H1 (cell line): ENCODE data around the gene GNB1L. TPM values are rescaled to one million over a fixed set of nuclear protein-coding genes. Genes with fewer than 3 reads are reported as not detected.

Experiments used
- CTCF ChIA-PET: fragments of 300-600 bp; sonication (Branson Sonifier 250); formaldehyde crosslinking; loops from one replicate; lab custom pipeline; 2021; ENCODE audit not compliant: partially characterized antibody; lab: Charles Lee
- POLR2A ChIA-PET: fragments of 300-600 bp; sonication (Branson Sonifier 250); formaldehyde crosslinking; loops from one replicate; lab custom pipeline; 2021; ENCODE audit warnings: inconsistent platforms; ENCODE audit not compliant: partially characterized antibody; lab: Charles Lee
- DNase-seq, 2 experiments: peaks; one replicate each; pipeline versions ENCODE4 v3.0.0 to v3.0.0-alpha.2; 2010 to 2022; ENCODE audit warnings: low spot score in 2 of 2, low read depth in 1 of 2, mixed read lengths in 1 of 2
- FAIRE-seq: peaks from 2 replicates; lab custom pipeline; 2011; peaks lifted over from hg19 to GRCh38; lab: Jason Lieb, UNC
- H2AFZ ChIP-seq: 2 replicates; pipeline ENCODE4 v1.8.1; 2012; ENCODE audit warnings: low read length, inconsistent platforms
- H2AK5ac ChIP-seq: 2 replicates; pipeline ENCODE4 v1.6.1; 2013; ENCODE audit warnings: low read depth, low read length
- H2BK120ac ChIP-seq: replicated peaks from 2 replicates; pipeline ENCODE3; 2013; ENCODE audit warnings: low read depth, low read length, inconsistent platforms
- H2BK12ac ChIP-seq: 2 replicates; pipeline ENCODE4 v1.6.1; 2013; ENCODE audit warnings: low read depth, low read length
- H2BK15ac ChIP-seq: 2 replicates; pipeline ENCODE4 v1.6.1; 2013; ENCODE audit warnings: low read length
- H2BK20ac ChIP-seq: 2 replicates; pipeline ENCODE4 v1.6.1; 2013; ENCODE audit warnings: low read length
- H2BK5ac ChIP-seq: 2 replicates; pipeline ENCODE4 v1.6.1; 2013; ENCODE audit warnings: low read depth, low read length
- H3K14ac ChIP-seq: 2 replicates; pipeline ENCODE4 v1.6.1; 2013; ENCODE audit warnings: inconsistent platforms; ENCODE audit not compliant: insufficient read length
- H3K18ac ChIP-seq: 2 replicates; pipeline ENCODE4 v1.6.1; 2013; ENCODE audit warnings: low read length; ENCODE audit errors: extremely low read depth
- H3K23ac ChIP-seq: 2 replicates; pipeline ENCODE4 v1.6.1; 2013; ENCODE audit warnings: inconsistent platforms; ENCODE audit not compliant: insufficient read length
- H3K23me2 ChIP-seq: 2 replicates; pipeline ENCODE4 v1.6.1; 2013; ENCODE audit warnings: low read depth, low read length
- H3K27ac ChIP-seq: 2 replicates; pipeline ENCODE4 v1.6.1; 2011; ENCODE audit warnings: low read depth, low read length, inconsistent platforms
- H3K27me3 ChIP-seq, 4 experiments: replicated peaks in 1 of 4; 1 replicate in 1 of 4; 2 replicates in 3 of 4; pipeline versions ENCODE4 v1.6.1 to v1.8.1; 2011 to 2013; ENCODE audit warnings: low read length in 3 of 4, mild to moderate bottlenecking in 3 of 4, inconsistent platforms in 2 of 4, mixed read lengths in 2 of 4, moderate library complexity in 1 of 4; ENCODE audit not compliant: control insufficient read depth in 3 of 4, insufficient read depth in 3 of 4; ENCODE audit errors: extremely low read depth in 1 of 4
- H3K36me3 ChIP-seq, 4 experiments: 2 replicates each; pipeline versions ENCODE4 v1.6.1 to v1.8.1; 2011 to 2013; ENCODE audit warnings: mild to moderate bottlenecking in 4 of 4, low read length in 3 of 4, moderate library complexity in 2 of 4, control low read depth in 1 of 4, inconsistent platforms in 1 of 4; ENCODE audit not compliant: insufficient read depth in 4 of 4, control insufficient read depth in 2 of 4
- H3K4ac ChIP-seq: replicated peaks from 2 replicates; pipeline ENCODE3; 2013; ENCODE audit warnings: low read length, low read depth, mixed read lengths, inconsistent platforms; ENCODE audit not compliant: insufficient read length
- H3K4me1 ChIP-seq, 4 experiments: replicated peaks in 1 of 4; 1 replicate in 1 of 4; 2 replicates in 3 of 4; pipeline versions ENCODE4 v1.6.1 to v1.8.1; 2011 to 2013; ENCODE audit warnings: low read length in 3 of 4, inconsistent platforms in 2 of 4, mixed read lengths in 1 of 4; ENCODE audit not compliant: insufficient read depth in 4 of 4, control insufficient read depth in 3 of 4
- H3K4me2 ChIP-seq, 2 experiments: 2 replicates each; pipeline versions ENCODE4 v1.6.1 to v1.8.1; 2011 to 2013; ENCODE audit warnings: low read depth in 2 of 2, low read length in 2 of 2, control low read depth in 1 of 2, inconsistent platforms in 1 of 2, mild to moderate bottlenecking in 1 of 2; ENCODE audit not compliant: insufficient read depth in 1 of 2
- H3K4me3 ChIP-seq, 4 experiments: fragments of 200-600, 300-600 bp in 1 of 4; sonication (generic), shearing (Covaris generic), sonication (Bioruptor Twin) in 1 of 4; 2 replicates each; pipeline versions ENCODE4 v1.5.1 to v1.8.1; 2011 to 2016; ENCODE audit warnings: low read length in 4 of 4, low read depth in 3 of 4, control low read depth in 2 of 4, inconsistent platforms in 2 of 4, mild to moderate bottlenecking in 2 of 4, mixed read lengths in 1 of 4, moderate library complexity in 1 of 4; ENCODE audit not compliant: insufficient read depth in 2 of 4; ENCODE audit errors: extremely low read depth in 1 of 4
- H3K56ac ChIP-seq: replicated peaks from 2 replicates; pipeline ENCODE3; 2013; ENCODE audit warnings: low read depth, mild to moderate bottlenecking, mixed read lengths, low read length, inconsistent platforms; ENCODE audit not compliant: insufficient read length
- H3K79me1 ChIP-seq: 2 replicates; pipeline ENCODE4 v1.6.1; 2013; ENCODE audit warnings: low read depth, low read length, control low read depth
- H3K79me2 ChIP-seq, 2 experiments: 2 replicates each; pipeline versions ENCODE4 v1.6.1 to v1.8.1; 2012 to 2013; ENCODE audit warnings: low read length in 2 of 2, mild to moderate bottlenecking in 2 of 2, inconsistent platforms in 1 of 2; ENCODE audit not compliant: insufficient read depth in 2 of 2, control insufficient read depth in 1 of 2
- H3K9ac ChIP-seq, 4 experiments: replicated peaks in 1 of 4; 1 replicate in 1 of 4; 2 replicates in 3 of 4; pipeline versions ENCODE4 v1.6.1 to v1.8.1; 2011 to 2013; ENCODE audit warnings: low read depth in 3 of 4, low read length in 3 of 4, control low read depth in 2 of 4, mild to moderate bottlenecking in 2 of 4, moderate library complexity in 2 of 4, inconsistent platforms in 1 of 4; ENCODE audit errors: extremely low read depth in 1 of 4
- H3K9me3 ChIP-seq, 2 experiments: 2 replicates each; pipeline versions ENCODE4 v1.6.1 to v1.8.1; 2012 to 2013; ENCODE audit warnings: mild to moderate bottlenecking in 2 of 2, moderate library complexity in 2 of 2, control low read depth in 1 of 2, inconsistent platforms in 1 of 2, low read depth in 1 of 2, low read length in 1 of 2, mixed read lengths in 1 of 2; ENCODE audit not compliant: insufficient read depth in 2 of 2
- H4K20me1 ChIP-seq, 2 experiments: replicated peaks in 1 of 2; 2 replicates each; pipeline versions ENCODE3 to v1.8.1; 2011 to 2013; ENCODE audit warnings: inconsistent platforms in 2 of 2, low read length in 2 of 2, mild to moderate bottlenecking in 1 of 2; ENCODE audit not compliant: insufficient read depth in 2 of 2, control insufficient read depth in 1 of 2
- H4K5ac ChIP-seq: 2 replicates; pipeline ENCODE4 v1.6.1; 2013; ENCODE audit warnings: low read length, low read depth, mixed read lengths, inconsistent platforms; ENCODE audit not compliant: insufficient read length
- H4K8ac ChIP-seq: 2 replicates; pipeline ENCODE4 v1.8.0; 2013; ENCODE audit warnings: mild to moderate bottlenecking, moderate library complexity, low read length, inconsistent platforms; ENCODE audit not compliant: insufficient read depth; ENCODE audit errors: extremely low read depth
- H4K91ac ChIP-seq: replicated peaks from 2 replicates; pipeline ENCODE3; 2013; ENCODE audit warnings: low read length, mixed read lengths, inconsistent platforms; ENCODE audit not compliant: insufficient read length
- ASH2L ChIP-seq: fragments of 200-600, 300-600 bp; sonication (generic); IDR thresholded peaks from one replicate; pipeline ENCODE4 v1.7.1; 2017; ENCODE audit warnings: low read length
- BCL11A ChIP-seq, 2 experiments: IDR thresholded peaks; one replicate each; pipeline ENCODE4 v1.6.1; 2011; ENCODE audit warnings: low read depth in 2 of 2, low read length in 2 of 2, mild to moderate bottlenecking in 2 of 2
- GTF2F1 ChIP-seq: IDR thresholded peaks from 2 replicates; pipeline ENCODE4 v1.6.1; 2012; ENCODE audit warnings: low read depth, low read length, improper control_type of control experiment, borderline replicate concordance
- HDAC6 ChIP-seq: IDR thresholded peaks from one replicate; pipeline ENCODE4 v1.7.1; 2012; ENCODE audit warnings: low read depth, mild to moderate bottlenecking, inconsistent platforms, low read length, moderate library complexity
- JUND ChIP-seq: IDR thresholded peaks from 2 replicates; pipeline ENCODE4 v1.6.1; 2011; ENCODE audit warnings: mild to moderate bottlenecking, improper control_type of control experiment, low read length
- KDM1A ChIP-seq: fragments of 200-600, 300-600 bp; sonication (generic); IDR thresholded peaks from 2 replicates; pipeline ENCODE4 v1.7.1; 2016; ENCODE audit warnings: mild to moderate bottlenecking, low read length, borderline replicate concordance
- MAFK ChIP-seq: IDR thresholded peaks from 2 replicates; pipeline ENCODE4 v1.6.1; 2012; ENCODE audit warnings: low read depth, mild to moderate bottlenecking, improper control_type of control experiment, low read length
- NRF1 ChIP-seq: IDR thresholded peaks from 2 replicates; pipeline ENCODE4 v1.6.1; 2011; ENCODE audit warnings: mild to moderate bottlenecking, low read depth, low read length, improper control_type of control experiment
- POLR2A ChIP-seq, 2 experiments: IDR thresholded peaks; 1 replicate in 1 of 2; 2 replicates in 1 of 2; pipeline ENCODE4 v1.6.1; 2011; ENCODE audit warnings: low read depth in 2 of 2, low read length in 2 of 2, mild to moderate bottlenecking in 2 of 2; ENCODE audit errors: control extremely low read depth in 1 of 2
- POLR2AphosphoS5 ChIP-seq: IDR thresholded peaks from 2 replicates; pipeline ENCODE4 v1.6.1; 2011; ENCODE audit warnings: low read depth, low read length
- POU5F1 ChIP-seq: IDR thresholded peaks from 2 replicates; pipeline ENCODE4 v1.6.1; 2011; ENCODE audit warnings: low read depth, mild to moderate bottlenecking, low read length, moderate library complexity
- RFX5 ChIP-seq: IDR thresholded peaks from 2 replicates; pipeline ENCODE4 v1.6.1; 2011; ENCODE audit warnings: low read depth, low read length, improper control_type of control experiment, borderline replicate concordance
- SAP30 ChIP-seq: fragments of 300-600 bp; sonication (generic); IDR thresholded peaks from 2 replicates; pipeline ENCODE4 v1.7.1; 2012; ENCODE audit warnings: low read length, moderate library complexity, mild to moderate bottlenecking, inconsistent platforms; ENCODE audit not compliant: insufficient read depth, insufficient replicate concordance
- SIRT6 ChIP-seq: IDR thresholded peaks from one replicate; pipeline ENCODE4 v1.7.1; 2012; ENCODE audit warnings: low read length, inconsistent platforms
- TCF12 ChIP-seq: IDR thresholded peaks from 2 replicates; pipeline ENCODE4 v1.6.1; 2011; ENCODE audit warnings: low read depth, mild to moderate bottlenecking, low read length
- whole genome bisulfite sequencing, 2 experiments: shearing (Covaris generic) in 1 of 2; methylation state at CpG; one replicate each; pipeline versions ENCODE4 v1.1.6 to v1.1.7; 2013 to 2015; ENCODE audit warnings: low lambda C conversion rate in 2 of 2, mixed read lengths in 2 of 2, inconsistent platforms in 1 of 2, low coverage in 1 of 2, missing lambda C conversion rate in 1 of 2; ENCODE audit not compliant: insufficient replicate concordance in 2 of 2, insufficient coverage in 1 of 2, insufficient read length in 1 of 2; ENCODE audit errors: extremely low coverage in 1 of 2, missing lambda C conversion rate in 1 of 2; 5-methylcytosine and 5-hydroxymethylcytosine counted together
- polyA plus RNA-seq, 7 experiments: library from polyadenylated mRNA; depleted of rRNA in 3 of 7; stranded (reverse) in 5 of 7; unstranded in 2 of 7; fragments of >200 nt in 5 of 7; fragments of 200-250 nt in 2 of 7; gene quantifications; 1 replicate in 5 of 7; 2 replicates in 1 of 7; 4 replicates in 1 of 7; pipeline versions ENCODE4 v1.2.1 to v1.2.3, GENCODE V29; 2011 to 2013; ENCODE audit warnings: missing spikeins in 2 of 7, mixed read lengths in 2 of 7
- total RNA-seq: library from RNA; stranded (reverse); fragmentation: NEBNext Ultra II Directional; extraction: Animal tissue kit (Norgen Biotek cat#: 25700); gene quantifications from 2 replicates; pipeline ENCODE4 v1.2.1, GENCODE V29; 2021
- TF ChIP-seq, protein P1 (sequence below): IDR thresholded peaks from 2 replicates; pipeline ENCODE4 v1.6.1; 2012; ENCODE audit warnings: inconsistent platforms

Gene GNB1L
- total and polyA plus RNA-seq, 2 of the 8 experiments (the other 6 are each of a cell fraction or from before 2014, with no cell fraction given), result 14.0 to 15.6 TPM

DNA sequence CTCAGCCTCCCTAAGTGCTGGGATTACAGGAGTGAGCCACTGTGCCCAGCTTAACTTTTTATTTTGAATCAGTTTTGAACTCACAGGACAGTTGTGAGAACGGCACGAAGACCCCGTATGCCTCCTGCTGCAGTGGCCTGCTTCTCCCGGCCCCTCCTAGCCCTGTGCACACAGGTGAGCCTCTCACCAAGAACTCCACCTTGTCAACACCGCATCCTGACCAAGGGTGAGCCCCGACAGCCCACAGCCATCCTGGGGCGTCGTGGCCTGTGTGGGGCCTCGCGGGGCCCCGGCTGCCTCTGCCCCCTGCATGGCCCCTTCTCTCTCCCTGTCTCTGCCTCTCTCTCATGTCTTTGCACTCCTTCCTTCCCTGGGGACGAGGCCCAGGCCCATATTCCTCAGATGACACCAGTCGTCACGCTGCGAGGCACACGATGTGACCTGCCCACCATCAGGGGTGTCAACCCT, 38.8 kb downstream of the GNB1L start:
- H2BK20ac ChIP-seq, result no peak overlapping the region
- POLR2A ChIA-PET, result no interaction called here
- no peak for TF ChIP-seq SAP30
- TF ChIP-seq NRF1, result no peak
- TF ChIP-seq RFX5, result no peak
- TF ChIP-seq HDAC6, result no peak
- no peak for TF ChIP-seq SIRT6
- TF ChIP-seq POLR2AphosphoS5, result no peak
- TF ChIP-seq GTF2F1, result no peak
- no peak for TF ChIP-seq ASH2L
- TF ChIP-seq BCL11A (IDR thresholded peaks at IDR 0.05; ENCODE audit: low read depth in 2 of 2, low read length in 2 of 2), result no peak
- no peak for TF ChIP-seq TCF12
- TF ChIP-seq, protein P1, sequence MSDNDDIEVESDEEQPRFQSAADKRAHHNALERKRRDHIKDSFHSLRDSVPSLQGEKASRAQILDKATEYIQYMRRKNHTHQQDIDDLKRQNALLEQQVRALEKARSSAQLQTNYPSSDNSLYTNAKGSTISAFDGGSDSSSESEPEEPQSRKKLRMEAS, result no peak
- no peak for TF ChIP-seq KDM1A
- no peak for TF ChIP-seq MAFK
- TF ChIP-seq JUND, result no peak
- no peak for TF ChIP-seq POU5F1
- no peak for TF ChIP-seq POLR2A (IDR thresholded peaks at IDR 0.05; ENCODE audit: control extremely low read depth in 1 of 2, low read depth in 2 of 2, low read length in 2 of 2)

More for the DNA sequence above, 38.8 kb downstream of the GNB1L start:
- Histone ChIP-seq H3K14ac (no peak overlapping the region), H2AK5ac (no peak overlapping the region), H4K20me1 (peaks cover 6 to 8% of the 10 kb centered on the region in 2 experiments), H3K23me2 (peaks cover 2% of the 10 kb centered on the region; the same call in 1 of the 2 replicates), H3K36me3 (no peaks in the 10 kb centered on the region), H3K56ac (no peak overlapping the region), H2BK120ac (no peak overlapping the region), H2BK15ac (no peak overlapping the region), H2AFZ (no peak overlapping the region), H2BK12ac (no peak overlapping the region), H3K4me1 (peaks cover 0 to under 1% (median 0%) of the 10 kb centered on the region in 4 experiments; a peak in 1 of 7 replicates), H2BK5ac (no peak overlapping the region), H3K4me3 (no peak overlapping the region), H3K27ac (no peak overlapping the region), H4K5ac (no peak overlapping the region), H3K23ac (no peak overlapping the region), H3K9ac (no peak overlapping the region), H3K27me3 (no peaks in the 10 kb centered on the region), H4K8ac (no peak overlapping the region), H3K9me3 (no peaks in the 10 kb centered on the region), H4K91ac (no peak overlapping the region), H3K79me2 (no peaks in the 10 kb centered on the region), H3K4ac (no peak overlapping the region), H3K79me1 (no peaks in the 10 kb centered on the region), H3K18ac (no peak overlapping the region), H3K4me2 (no peak overlapping the region)
- CTCF ChIA-PET, result interaction anchor here (1.0 kb wide), 1 partner anchor 67 kb away, joined by 4 read pairs; no protein-coding TSS in a partner anchor
- FAIRE-seq (no peak), DNase-seq (peak in 1 of 2 experiments; percentile 35)
- WGBS, 2 experiments, result 98% methylated on average over 16 of the region's 16 CpGs; no CpG with 5 or more reads in 1 of the 2 experiments
